HepG2 (cell line): Measurements from ENCODE around the gene PCDHB1. TPM values are rescaled to one million over a fixed set of nuclear protein-coding genes. Genes with fewer than 3 reads are reported as not detected.

ENCODE experiments used
- ATAC-seq: fragments of 200-7000 bp; cut with Tn5 transposase; 3 replicates; pipeline ENCODE4 v1.9.1; 2020; ENCODE audit warnings: mild to moderate bottlenecking, moderate library complexity
- BruUV-seq: library from RNA; stranded (reverse); fragments of 400-500 nt; replicated peaks from 2 replicates; lab custom pipeline; 2021; lab: Mats Ljungman, UMichigan
- CTCF ChIA-PET: fragments of 300-600 bp; formaldehyde crosslinking; extraction: SDS; loops from one replicate; lab custom pipeline; 2021; ENCODE audit warnings: low total read pairs, inconsistent platforms, low intra/inter-chr PET ratio; lab: Yijun Ruan, JAX
- POLR2A ChIA-PET: fragments of 350-600 bp; sonication (Branson Sonifier 250); formaldehyde crosslinking; loops from one replicate; lab custom pipeline; 2020; ENCODE audit warnings: antibody characterized with exemption, inconsistent platforms; lab: Yijun Ruan, JAX
- DNase-seq: peaks from one replicate; pipeline ENCODE4 v3.0.0-alpha.2; 2015; ENCODE audit warnings: low spot score
- FAIRE-seq: peaks from 3 replicates; lab custom pipeline; 2011; peaks lifted over from hg19 to GRCh38; lab: Jason Lieb, UNC
- H2AFZ ChIP-seq: one replicate; pipeline ENCODE4 v1.6.1; 2011; ENCODE audit warnings: low read length, inconsistent platforms
- H3K27ac ChIP-seq: fragments of 300-600 bp; 3 replicates; pipeline ENCODE4 v1.8.0; 2011; ENCODE audit warnings: mixed run types, mild to moderate bottlenecking, mixed read lengths, low read length, inconsistent platforms; ENCODE audit not compliant: insufficient read depth; ENCODE audit errors: extremely low read length
- H3K27me3 ChIP-seq, 2 experiments: fragments of 200-600 bp in 1 of 2; 2 replicates in 1 of 2; 3 replicates in 1 of 2; pipeline versions ENCODE4 v1.6.0 to v1.8.0; 2011; ENCODE audit warnings: low read length in 2 of 2, mild to moderate bottlenecking in 2 of 2, moderate library complexity in 2 of 2, inconsistent platforms in 1 of 2; ENCODE audit not compliant: insufficient read depth in 2 of 2, control insufficient read depth in 1 of 2
- H3K36me3 ChIP-seq, 2 experiments: fragments of 200-600 bp in 1 of 2; replicated peaks in 1 of 2; 2 replicates in 1 of 2; 3 replicates in 1 of 2; pipeline versions ENCODE4 v1.5.1 to v1.8.0; 2011; ENCODE audit warnings: low read length in 2 of 2, inconsistent platforms in 1 of 2; ENCODE audit not compliant: insufficient read depth in 2 of 2, control insufficient read depth in 1 of 2
- H3K4me1 ChIP-seq: 2 replicates; pipeline ENCODE4 v1.5.1; 2012; ENCODE audit warnings: low read length, inconsistent platforms; ENCODE audit not compliant: insufficient read depth
- H3K4me2 ChIP-seq: 2 replicates; pipeline ENCODE4 v1.6.0; 2011; ENCODE audit warnings: low read depth, low read length, inconsistent platforms
- H3K4me3 ChIP-seq, 3 experiments: fragments of 200-600 bp in 1 of 3; sonication (generic), shearing (Covaris generic) in 1 of 3; replicated peaks in 1 of 3; 2 replicates each; pipeline ENCODE4 v1.5.1; 2011 to 2016; ENCODE audit warnings: low read length in 3 of 3, inconsistent platforms in 2 of 3, low read depth in 2 of 3, mild to moderate bottlenecking in 2 of 3, control low read depth in 1 of 3, mixed read lengths in 1 of 3; ENCODE audit not compliant: insufficient read depth in 1 of 3
- H3K79me2 ChIP-seq: one replicate; pipeline ENCODE4 v1.6.1; 2011; ENCODE audit warnings: low read length, inconsistent platforms; ENCODE audit not compliant: insufficient read depth
- H3K9ac ChIP-seq: 2 replicates; pipeline ENCODE4 v1.6.0; 2011; ENCODE audit warnings: mild to moderate bottlenecking, low read depth, low read length, inconsistent platforms; ENCODE audit not compliant: insufficient read depth
- H3K9me3 ChIP-seq: 2 replicates; pipeline ENCODE4 v1.5.1; 2012; ENCODE audit warnings: mild to moderate bottlenecking, low read length
- H4K20me1 ChIP-seq: 2 replicates; pipeline ENCODE4 v1.6.0; 2011; ENCODE audit warnings: inconsistent platforms, mild to moderate bottlenecking, low read length, moderate library complexity; ENCODE audit not compliant: insufficient read depth
- CEBPB ChIP-seq: IDR thresholded peaks from 2 replicates; pipeline ENCODE4 v1.6.1; 2011; ENCODE audit warnings: low read depth, low read length, improper control_type of control experiment, borderline replicate concordance
- ZNF143 ChIP-seq: sonication (generic); formaldehyde crosslinking; IDR thresholded peaks from 2 replicates; pipeline ENCODE4 v1.4.0; 2020; ENCODE audit warnings: missing genetic modification reagents
- WGBS: methylation state at CpG from one replicate; pipeline ENCODE4 v1.1.6; 2017; ENCODE audit warnings: low lambda C conversion rate; 5-methylcytosine and 5-hydroxymethylcytosine counted together
- in situ Hi-C: cut with HindIII; loops from 2 replicates; pipeline ENCODE4 v1.10.0; 2017; ENCODE audit warnings: low pct_unique_long_range_greater_than_20kb; ENCODE audit not compliant: extremely low pct_ligation_motif_present
- intact Hi-C: fragments of 100-400 bp; cut with micrococcal nuclease; formaldehyde crosslinking; loops from one replicate; pipeline ENCODE4 v1.10.0; 2022; ENCODE audit not compliant: unreplicated experiment
- polyA plus RNA-seq, 8 experiments: library from polyadenylated mRNA; depleted of rRNA in 3 of 8; stranded (reverse) in 7 of 8; unstranded in 1 of 8; fragments of >200 nt; fragmentation: Illumina TruSeq in 4 of 8; extraction: Trizol in 4 of 8; gene quantifications; 2 replicates each; pipeline versions ENCODE4 v1.2.1 to v1.2.3, GENCODE V29; 2011 to 2016; ENCODE audit warnings: low read depth in 4 of 8, missing spikeins in 1 of 8, mixed read lengths in 1 of 8; ENCODE audit not compliant: insufficient read depth in 1 of 8
- total RNA-seq, 5 experiments: library from RNA; depleted of rRNA; stranded (reverse); fragments of >200 nt; fragmentation: Illumina TruSeq; extraction: Trizol; gene quantifications; 2 replicates each; pipeline ENCODE4 v1.2.3, GENCODE V29; 2016; ENCODE audit warnings: low read depth in 1 of 5
- TF ChIP-seq, protein P1 (sequence below): sonication (generic); formaldehyde crosslinking; IDR thresholded peaks from 2 replicates; pipeline ENCODE4 v1.9.0; 2022; ENCODE audit warnings: missing genetic modification reagents, mild to moderate bottlenecking, borderline replicate concordance
- TF ChIP-seq, protein P2 (sequence below): IDR thresholded peaks from 2 replicates; pipeline ENCODE4 v1.6.1; 2012; ENCODE audit warnings: low read depth, low read length, improper control_type of control experiment

Gene PCDHB1
- total and polyA plus RNA-seq, 2 of the 13 experiments (the other 11 are each of a cell fraction or from before 2014, with no cell fraction given): not detected

DNA sequence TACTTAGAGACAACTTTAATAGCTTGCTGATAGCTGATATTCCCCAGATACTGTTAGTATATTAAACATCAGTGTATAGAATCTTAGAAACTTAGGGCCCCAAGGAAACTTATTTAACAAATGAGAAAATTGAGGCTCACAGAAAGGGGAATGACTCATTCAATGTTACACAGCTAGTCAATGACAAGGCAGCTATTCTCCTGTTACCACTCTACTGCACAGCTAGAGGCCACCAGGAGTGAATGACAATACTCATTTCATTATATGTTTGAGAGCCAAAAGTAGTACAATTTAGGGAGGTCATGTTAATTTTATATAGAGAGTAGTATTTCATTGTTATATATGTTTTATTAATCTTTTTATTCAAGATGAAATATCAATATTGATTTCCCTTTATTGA, 33.2 kb upstream of the PCDHB1 start:
- no peak overlapping the region for H3K4me2 ChIP-seq
- H4K20me1 ChIP-seq: no peaks in the 10 kb centered on the region
- no peaks in the 10 kb centered on the region for H3K79me2 ChIP-seq
- CTCF ChIA-PET: no interaction called here
- FAIRE-seq (no peak), DNase-seq (no peak), ATAC-seq (no peak)
- H3K4me1 ChIP-seq: no peaks in the 10 kb centered on the region
- no peak overlapping the region for H3K4me3 ChIP-seq
- TF ChIP-seq, protein P1, sequence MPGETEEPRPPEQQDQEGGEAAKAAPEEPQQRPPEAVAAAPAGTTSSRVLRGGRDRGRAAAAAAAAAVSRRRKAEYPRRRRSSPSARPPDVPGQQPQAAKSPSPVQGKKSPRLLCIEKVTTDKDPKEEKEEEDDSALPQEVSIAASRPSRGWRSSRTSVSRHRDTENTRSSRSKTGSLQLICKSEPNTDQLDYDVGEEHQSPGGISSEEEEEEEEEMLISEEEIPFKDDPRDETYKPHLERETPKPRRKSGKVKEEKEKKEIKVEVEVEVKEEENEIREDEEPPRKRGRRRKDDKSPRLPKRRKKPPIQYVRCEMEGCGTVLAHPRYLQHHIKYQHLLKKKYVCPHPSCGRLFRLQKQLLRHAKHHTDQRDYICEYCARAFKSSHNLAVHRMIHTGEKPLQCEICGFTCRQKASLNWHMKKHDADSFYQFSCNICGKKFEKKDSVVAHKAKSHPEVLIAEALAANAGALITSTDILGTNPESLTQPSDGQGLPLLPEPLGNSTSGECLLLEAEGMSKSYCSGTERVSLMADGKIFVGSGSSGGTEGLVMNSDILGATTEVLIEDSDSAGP: no peak
- TF ChIP-seq ZNF143 (CRISPR knock-in tag): no peak
- intact Hi-C loops (no loop called here), in situ Hi-C loops (no loop called here)
- H2AFZ ChIP-seq: no peak overlapping the region
- no peaks in the 10 kb centered on the region; a peak in 1 of 5 replicates for H3K27me3 ChIP-seq
- no peak overlapping the region for H3K27ac ChIP-seq
- POLR2A ChIA-PET: no interaction called here
- no peaks in the 10 kb centered on the region for H3K36me3 ChIP-seq
- BruUV-seq: no TSS peak
- H3K9me3 ChIP-seq: no peaks in the 10 kb centered on the region
- no peak overlapping the region for H3K9ac ChIP-seq

DNA sequence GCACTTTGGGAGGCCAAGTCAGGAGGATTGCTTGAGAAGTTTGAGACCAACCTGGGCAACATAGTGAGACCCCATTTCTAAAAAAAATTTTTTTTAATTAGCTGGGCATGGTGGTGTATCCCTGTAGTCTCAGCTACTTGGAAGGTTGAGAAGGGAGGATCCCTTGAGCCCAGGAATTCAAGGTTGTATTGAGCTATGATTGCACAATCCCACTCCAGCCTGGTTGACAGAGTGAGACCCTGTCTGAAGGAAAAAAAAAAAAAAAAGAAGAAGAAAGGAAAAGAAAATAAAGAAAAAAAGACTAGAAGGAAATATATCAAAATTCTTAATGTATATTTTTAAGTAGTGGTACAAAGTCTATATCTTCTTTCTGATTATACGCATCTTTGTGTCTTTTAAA, 28.8 kb upstream of the PCDHB1 start:
- WGBS: 100% methylated on average over 1 of the region's 1 CpG
- Histone ChIP-seq H4K20me1 (no peaks in the 10 kb centered on the region), H3K36me3 (no peaks in the 10 kb centered on the region), H3K9ac (no peak overlapping the region), H3K4me1 (no peaks in the 10 kb centered on the region), H3K4me3 (no peak overlapping the region), H3K9me3 (no peaks in the 10 kb centered on the region), H3K27ac (no peak overlapping the region), H2AFZ (no peak overlapping the region), H3K79me2 (no peaks in the 10 kb centered on the region), H3K27me3 (no peaks in the 10 kb centered on the region), H3K4me2 (no peak overlapping the region)
- ChIA-PET POLR2A (no interaction called here), CTCF (no interaction called here)
- peak; percentile 61; the same call in 1 of the 2 replicates for TF ChIP-seq CEBPB
- TF ChIP-seq, protein P2, sequence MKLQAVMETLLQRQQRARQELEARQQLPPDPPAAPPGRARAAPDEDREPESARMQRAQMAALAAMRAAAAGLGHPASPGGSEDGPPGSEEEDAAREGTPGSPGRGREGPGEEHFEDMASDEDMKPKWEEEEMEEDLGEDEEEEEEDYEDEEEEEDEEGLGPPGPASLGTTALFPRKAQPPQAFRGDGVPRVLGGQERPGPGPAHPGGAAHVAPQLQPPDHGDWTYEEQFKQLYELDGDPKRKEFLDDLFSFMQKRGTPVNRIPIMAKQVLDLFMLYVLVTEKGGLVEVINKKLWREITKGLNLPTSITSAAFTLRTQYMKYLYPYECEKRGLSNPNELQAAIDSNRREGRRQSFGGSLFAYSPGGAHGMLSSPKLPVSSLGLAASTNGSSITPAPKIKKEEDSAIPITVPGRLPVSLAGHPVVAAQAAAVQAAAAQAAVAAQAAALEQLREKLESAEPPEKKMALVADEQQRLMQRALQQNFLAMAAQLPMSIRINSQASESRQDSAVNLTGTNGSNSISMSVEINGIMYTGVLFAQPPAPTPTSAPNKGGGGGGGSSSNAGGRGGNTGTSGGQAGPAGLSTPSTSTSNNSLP: no peak
- ATAC-seq (no peak), DNase-seq (no peak), FAIRE-seq (no peak)
- intact Hi-C loops (no loop called here), in situ Hi-C loops (no loop called here)
- no TSS peak for BruUV-seq
